ENCODE results near the gene SLC37A2.
"Not testable (repeated sequence)": the region's sequence is repeated elsewhere in the genome, so short reads cannot be mapped to it uniquely, and the experiment has no call there.

Gene SLC37A2

GRCh38 chr11:125062931-125063428, at the start of gene SLC37A2:
TSS of gene SLC37A2 (plus strand) at chr11:125063305. CDS start at chr11:125063368, 63 bp downstream.
- DNase-seq (ENCODE audit: low read depth), result peak; percentile 15

DNA sequence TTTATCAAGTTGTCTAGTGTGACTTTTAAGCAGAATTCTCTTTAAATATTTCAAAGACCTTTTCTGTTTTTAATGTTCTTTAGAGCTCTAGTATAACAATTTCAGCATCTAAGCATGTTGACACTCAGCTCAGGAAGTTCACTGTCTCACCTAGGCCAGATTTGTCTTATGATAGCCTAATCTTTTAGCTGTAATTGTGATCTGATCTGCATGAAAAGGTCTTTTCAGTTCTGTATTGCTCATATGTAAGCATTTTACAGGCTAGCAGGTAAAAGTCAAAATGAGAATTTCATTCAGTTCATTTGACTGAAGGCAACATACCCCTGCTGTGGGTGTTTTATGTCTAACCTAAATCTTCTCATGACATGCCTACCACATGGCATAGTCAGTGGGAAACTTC, 46.7 kb upstream of the SLC37A2 start:
- no peak for DNase-seq (ENCODE audit: low read depth)

- no peak for DNase-seq (ENCODE audit: low read depth)
Measured at GRCh38 chr11:125020342-125020741, 42.8 kb upstream of the SLC37A2 start.

GRCh38 chr11:125022551-125022950, 40.6 kb upstream of the SLC37A2 start:
- no peak for DNase-seq (ENCODE audit: low read depth)

DNA sequence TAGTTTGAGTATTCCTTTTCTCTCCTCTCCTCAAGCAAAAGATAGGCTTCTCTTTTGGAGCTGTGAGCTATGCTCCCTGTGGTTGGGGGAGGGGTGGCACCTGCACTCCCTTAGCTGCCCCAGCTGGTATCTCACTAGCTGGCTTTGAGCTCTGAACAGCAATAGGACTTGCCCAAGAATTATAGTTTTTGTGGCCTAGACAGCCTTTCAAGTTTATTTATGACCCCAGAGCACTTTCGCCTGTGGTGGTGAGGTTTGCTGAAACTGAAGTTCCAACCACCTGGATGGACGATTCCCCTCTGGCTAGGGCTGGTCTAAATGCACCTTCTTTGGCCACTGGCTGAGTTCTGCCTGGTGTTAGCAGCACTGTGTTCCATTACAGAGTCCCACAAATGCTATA, 37.1 kb upstream of the SLC37A2 start:
- no peak for DNase-seq (ENCODE audit: low read depth)

GRCh38 chr11:125029431-125029830, 33.7 kb upstream of the SLC37A2 start:
- not testable (repeated sequence) for DNase-seq (ENCODE audit: low read depth)

DNA sequence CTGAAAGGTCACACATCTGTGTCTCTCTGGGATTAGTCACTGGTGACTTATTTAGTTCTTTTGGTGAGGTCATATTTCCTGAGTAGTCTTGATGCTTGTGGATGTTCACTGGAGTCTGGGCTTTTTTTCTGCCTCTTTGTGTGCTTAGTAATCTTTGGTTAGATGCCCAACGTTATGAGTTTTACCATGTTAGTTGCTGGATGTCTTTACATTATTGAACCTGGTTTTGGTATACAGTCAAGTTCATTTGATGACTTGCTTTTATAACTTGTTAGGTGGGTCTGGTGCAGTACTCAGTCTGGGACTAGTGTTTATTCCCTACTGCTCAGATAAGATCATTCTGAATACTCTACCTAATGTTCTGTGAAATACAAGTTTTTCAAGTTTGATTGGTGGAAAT, 26.2 kb upstream of the SLC37A2 start:
- no peak for DNase-seq (ENCODE audit: low read depth)

- DNase-seq (ENCODE audit: low read depth), result no peak
Measured at GRCh38 chr11:125049164-125049792, 13.8 kb upstream of the SLC37A2 start.

- no peak for DNase-seq (ENCODE audit: low read depth)
Measured at GRCh38 chr11:125052047-125052446, 11.1 kb upstream of the SLC37A2 start.

DNA sequence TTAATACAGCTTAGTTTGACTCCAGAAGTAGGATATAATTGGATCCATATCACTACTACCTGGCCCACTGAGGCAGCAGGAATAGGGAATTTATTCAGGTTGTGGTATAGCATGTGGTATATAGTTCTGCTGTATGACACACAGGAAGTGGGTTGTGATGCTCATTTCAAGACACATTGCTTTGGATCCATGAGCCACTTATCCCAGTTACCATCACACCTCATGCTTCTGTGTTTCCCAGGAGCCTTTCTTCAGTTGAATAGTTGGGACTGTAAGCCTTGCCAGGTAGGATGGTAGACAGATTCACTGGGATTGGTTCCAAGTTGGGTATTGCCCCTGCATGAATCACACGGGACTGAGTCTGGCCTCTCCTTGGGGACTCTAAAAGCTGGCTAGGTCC, 9.9 kb upstream of the SLC37A2 start:
- no peak for DNase-seq (ENCODE audit: low read depth)

DNA sequence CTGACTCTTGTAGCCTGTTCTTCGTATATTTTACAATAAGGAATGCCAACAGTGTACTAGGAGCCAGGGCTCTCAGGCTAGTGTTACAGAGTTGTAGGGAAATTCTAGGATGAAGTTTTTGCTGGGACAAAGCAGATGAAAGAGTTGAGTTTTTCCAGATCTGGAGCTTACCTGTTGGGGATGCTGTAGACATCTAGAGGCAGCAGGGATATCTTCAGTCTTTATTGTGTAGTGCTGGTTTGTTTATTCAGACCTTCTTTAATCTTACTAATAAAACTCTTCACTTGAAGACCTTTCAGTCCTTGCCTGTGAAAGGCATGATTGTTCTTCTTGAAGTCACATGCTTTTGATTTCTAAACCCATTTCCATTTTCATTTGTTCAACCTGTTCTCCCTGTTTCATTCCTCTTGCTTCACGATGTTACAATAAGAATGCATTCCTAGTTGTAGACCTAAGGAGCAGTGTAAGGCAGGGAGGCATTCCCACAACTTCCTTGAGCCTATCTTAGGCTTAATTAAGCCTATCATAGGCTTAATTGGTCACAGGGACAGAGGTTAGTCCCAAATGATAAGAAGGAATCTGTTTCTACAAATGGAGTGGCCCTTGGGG, 7.9 kb upstream of the SLC37A2 start:
- DNase-seq (ENCODE audit: low read depth), result no peak

DNA sequence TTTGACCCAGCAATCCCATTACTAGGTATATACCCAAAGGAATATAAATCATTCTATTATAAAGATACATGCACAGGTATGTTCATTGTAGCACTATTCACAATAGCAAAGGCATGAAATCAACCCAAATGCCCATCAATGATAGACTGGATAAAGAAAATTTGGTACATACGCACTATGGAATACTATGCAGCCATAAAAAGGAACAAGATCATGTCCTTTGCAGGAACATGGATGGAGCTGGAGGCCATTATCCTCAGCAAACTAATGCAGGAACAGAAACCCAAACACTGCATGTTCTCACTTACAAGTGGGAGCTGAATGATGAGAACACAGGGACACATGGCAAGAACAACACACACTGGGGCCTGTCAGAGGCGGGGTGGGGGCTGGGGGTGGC, 7.0 kb upstream of the SLC37A2 start:
- DNase-seq (ENCODE audit: low read depth), result not testable (repeated sequence)

GRCh38 chr11:125056931-125057692, 6.0 kb upstream of the SLC37A2 start:
- DNase-seq (ENCODE audit: low read depth), result no peak

GRCh38 chr11:125057693-125058016, 5.5 kb upstream of the SLC37A2 start:
- DNase-seq (ENCODE audit: low read depth), result no peak

GRCh38 chr11:125061281-125061680, 1.8 kb upstream of the SLC37A2 start:
- no peak for DNase-seq (ENCODE audit: low read depth)

DNA sequence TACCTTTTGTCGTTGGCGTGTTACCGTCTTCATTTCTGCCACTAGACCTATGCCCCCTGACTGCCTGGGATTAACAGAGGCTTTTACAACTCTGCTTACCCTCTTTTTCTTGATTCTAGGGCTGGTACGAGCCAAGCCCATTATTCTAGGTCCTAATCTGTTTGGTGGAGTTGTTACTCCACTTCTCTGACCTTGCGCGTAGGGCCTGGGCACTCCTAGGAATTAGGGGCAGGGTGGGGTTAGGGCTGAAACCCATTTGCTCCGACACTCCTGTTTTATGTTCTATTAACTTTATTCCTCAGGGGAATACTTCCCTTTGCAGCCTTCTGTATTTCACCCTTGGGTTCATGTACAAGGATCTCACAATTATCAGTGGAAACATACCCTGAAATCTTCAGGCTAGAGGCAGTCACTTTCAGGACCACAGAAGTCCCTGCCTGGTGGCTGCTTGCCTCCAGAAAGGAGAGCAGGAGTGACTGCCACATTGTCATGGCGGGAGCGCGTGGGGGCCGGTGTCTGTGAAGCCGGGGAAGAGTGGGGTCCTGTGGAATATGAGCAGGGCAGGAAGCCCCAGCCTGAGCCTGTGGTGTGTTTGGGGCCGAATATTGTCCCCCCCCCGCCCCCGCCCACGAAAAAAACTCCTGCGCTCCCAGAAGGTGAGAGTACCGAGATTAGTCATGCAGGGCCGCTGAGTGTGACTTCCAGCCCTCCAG, 731 bp upstream of the SLC37A2 start:
- DNase-seq (ENCODE audit: low read depth), result no peak

GRCh38 chr11:125063429-125064043, 431 bp downstream of the SLC37A2 start:
- DNase-seq (ENCODE audit: low read depth), result no peak

DNA sequence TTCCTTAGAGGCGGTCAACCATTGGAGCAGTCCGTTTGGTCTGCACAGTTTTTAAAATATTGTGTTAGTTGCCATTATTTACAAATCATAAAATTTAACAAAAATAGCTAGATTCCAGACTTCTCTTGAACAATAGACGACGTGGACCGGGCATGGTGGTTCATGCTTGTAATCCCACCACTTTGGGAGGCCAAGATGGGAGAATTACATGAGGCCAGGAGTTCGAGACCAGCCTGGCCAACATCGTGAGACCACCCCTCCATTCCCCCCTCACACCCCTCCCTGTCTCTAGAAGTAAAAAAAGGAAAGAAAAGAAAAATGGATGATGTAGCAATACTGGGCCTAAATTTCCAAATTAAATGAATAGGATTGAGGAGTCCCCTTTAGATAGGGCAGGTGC, 965 bp downstream of the SLC37A2 start:
- no peak for DNase-seq (ENCODE audit: low read depth)

GRCh38 chr11:125068368-125068767, 5.3 kb downstream of the SLC37A2 start:
- no peak for DNase-seq (ENCODE audit: low read depth)

DNA sequence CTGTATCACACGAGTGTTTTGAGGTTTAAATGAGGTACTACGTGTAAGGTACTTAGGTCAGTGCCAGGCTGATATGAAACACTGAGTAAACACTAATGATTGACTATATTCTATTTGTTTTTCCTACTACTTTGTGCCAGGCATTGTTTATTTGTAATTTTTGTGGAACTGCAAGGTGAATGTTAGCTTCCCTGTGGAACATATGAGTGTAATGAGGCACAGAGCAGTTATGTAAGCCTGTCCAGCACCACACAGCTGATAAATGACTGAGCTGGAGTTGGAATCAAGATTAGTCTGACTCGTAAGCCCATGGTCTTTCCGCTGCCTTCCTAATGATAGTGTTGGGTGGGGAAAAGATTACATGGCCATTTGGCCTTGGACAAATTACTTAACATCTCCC, 5.9 kb downstream of the SLC37A2 start:
- DNase-seq (ENCODE audit: low read depth), result no peak

DNA sequence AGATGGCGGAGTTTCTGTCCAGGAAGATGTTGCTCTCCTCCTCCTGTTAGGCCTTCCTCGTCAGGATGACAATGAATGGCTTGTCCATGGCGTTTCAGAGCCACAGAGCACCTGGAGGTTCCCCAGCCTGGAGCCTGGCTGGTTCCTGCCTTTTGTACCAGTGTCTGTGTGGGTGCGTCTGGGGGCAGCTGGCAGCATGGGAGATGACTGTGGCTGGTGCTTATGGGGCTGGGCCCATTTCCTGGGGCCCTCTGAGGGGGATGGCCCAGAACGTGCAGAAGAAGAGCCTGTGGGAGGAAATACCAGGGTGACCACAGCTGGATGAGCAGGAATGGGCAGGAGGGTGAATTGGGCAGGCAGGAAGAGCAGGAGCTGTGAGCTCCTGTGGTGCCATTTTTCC, 6.7 kb downstream of the SLC37A2 start:
- DNase-seq (ENCODE audit: low read depth), result no peak

DNA sequence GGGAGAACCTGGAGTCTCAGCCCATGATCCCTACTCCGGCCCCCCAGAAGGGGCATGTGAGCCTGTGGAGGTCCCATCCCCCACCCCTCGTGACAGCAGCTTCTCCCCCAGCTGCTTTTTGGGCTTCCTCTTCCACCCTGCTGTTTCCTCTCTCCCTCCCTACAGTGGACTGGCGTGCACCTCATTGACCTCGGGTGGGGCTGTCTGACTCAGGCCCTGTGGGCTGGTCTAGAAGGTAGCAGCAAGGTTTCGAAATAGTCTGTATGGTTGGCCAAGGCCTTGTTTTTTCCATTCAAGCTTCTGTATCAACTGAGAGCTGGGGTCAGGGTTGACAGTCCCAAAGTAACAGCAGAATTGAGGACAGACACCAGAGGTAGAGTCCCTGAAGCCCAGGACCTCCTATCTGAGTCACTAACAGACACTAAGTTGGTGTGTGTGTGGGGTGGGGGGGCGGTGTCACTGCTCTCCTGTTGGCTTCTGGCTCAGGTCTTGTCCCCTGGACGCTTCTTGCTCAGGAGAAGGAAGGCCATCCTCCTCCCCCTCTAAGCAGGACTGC, 7.7 kb downstream of the SLC37A2 start:
- no peak for DNase-seq (ENCODE audit: low read depth)

All from activated T-cell treated with anti-CD3 and anti-CD28 coated beads for 24 hours (primary cell).